ENCODE data around the gene ZNF684.
"Not testable (repeated sequence)": the region's sequence is repeated elsewhere in the genome, so short reads cannot be mapped to it uniquely, and the experiment has no call there.

ZNF684 gene

DNA sequence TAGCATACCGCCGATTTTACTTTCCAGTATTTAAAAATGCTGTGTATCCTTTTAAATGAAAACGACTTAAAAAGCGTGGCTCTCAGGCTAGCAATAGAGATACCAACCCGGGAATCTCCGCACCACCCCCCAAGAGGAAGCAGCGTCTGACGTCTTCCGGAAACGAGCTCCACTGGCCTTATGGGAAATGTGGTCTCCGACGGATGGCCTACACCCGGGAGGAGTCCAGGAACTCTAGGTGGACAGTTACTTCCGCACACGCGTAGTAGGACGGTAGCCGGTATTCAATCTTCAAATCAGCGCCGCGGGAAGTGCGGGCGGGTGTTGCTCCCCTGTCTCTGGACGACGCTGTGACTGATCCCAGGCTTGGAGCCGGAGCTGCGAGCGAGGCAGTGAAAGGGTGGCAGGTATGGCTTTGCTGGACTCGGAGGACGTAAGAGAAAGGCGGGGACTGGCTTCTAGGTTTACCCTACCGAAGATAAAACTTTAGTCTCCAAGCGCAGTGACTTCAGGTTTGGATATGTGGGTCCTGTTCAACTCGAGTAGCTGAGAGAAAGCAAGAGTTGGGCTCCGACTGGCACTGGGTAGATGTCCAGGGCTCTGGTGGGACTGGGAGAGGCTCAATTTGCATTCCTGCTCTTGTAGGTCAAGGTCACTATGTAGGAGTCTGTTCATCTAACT, at the start of gene ZNF684:
Gene ZNF684, plus strand, starts transcription at position 257 of the 681 bp plus-strand sequence. CDS start 1,530 bp downstream, outside the sequence.
- no peaks in the 10 kb centered on the region for H3K27me3 Mint-ChIP-seq (ENCODE audit: low read depth)
- peaks cover 26% of the 10 kb centered on the region for H3K4me1 Mint-ChIP-seq
- peak within 1 kb of the TSS; percentile 97 to 98 (median 97) for H3K4me3 Mint-ChIP-seq
- peak within 1 kb of the TSS; percentile 76 to 94 (median 93) for H3K27ac Mint-ChIP-seq
- H3K9me3 Mint-ChIP-seq = peaks cover 16% of the 10 kb centered on the region
- H3K36me3 Mint-ChIP-seq (ENCODE audit: low read depth) = peaks cover 17% of the 10 kb centered on the region
- TF ChIP-seq, protein P1, sequence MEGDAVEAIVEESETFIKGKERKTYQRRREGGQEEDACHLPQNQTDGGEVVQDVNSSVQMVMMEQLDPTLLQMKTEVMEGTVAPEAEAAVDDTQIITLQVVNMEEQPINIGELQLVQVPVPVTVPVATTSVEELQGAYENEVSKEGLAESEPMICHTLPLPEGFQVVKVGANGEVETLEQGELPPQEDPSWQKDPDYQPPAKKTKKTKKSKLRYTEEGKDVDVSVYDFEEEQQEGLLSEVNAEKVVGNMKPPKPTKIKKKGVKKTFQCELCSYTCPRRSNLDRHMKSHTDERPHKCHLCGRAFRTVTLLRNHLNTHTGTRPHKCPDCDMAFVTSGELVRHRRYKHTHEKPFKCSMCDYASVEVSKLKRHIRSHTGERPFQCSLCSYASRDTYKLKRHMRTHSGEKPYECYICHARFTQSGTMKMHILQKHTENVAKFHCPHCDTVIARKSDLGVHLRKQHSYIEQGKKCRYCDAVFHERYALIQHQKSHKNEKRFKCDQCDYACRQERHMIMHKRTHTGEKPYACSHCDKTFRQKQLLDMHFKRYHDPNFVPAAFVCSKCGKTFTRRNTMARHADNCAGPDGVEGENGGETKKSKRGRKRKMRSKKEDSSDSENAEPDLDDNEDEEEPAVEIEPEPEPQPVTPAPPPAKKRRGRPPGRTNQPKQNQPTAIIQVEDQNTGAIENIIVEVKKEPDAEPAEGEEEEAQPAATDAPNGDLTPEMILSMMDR (IDR thresholded peaks at IDR 0.05; ENCODE audit: unreplicated experiment in 3 of 3) = no peak

DNA sequence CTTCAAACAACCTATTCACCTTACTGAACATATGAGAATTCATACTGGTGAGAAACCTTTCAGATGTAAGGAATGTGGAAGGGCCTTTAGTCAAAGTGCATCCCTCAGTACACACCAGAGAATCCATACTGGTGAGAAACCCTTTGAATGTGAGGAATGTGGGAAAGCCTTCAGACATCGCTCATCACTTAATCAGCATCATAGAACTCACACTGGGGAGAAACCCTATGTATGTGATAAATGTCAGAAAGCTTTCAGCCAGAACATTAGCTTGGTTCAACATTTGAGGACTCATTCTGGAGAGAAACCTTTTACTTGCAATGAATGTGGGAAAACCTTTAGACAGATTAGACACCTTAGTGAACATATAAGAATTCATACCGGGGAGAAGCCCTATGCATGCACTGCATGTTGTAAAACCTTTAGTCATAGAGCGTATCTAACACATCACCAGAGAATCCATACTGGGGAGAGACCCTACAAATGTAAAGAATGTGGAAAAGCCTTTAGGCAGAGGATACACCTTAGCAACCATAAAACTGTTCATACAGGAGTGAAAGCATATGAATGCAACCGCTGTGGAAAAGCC, 36.0 kb upstream of the ZNF684 start:
- H3K27ac Mint-ChIP-seq = no peak overlapping the region
- no peaks in the 10 kb centered on the region for H3K4me1 Mint-ChIP-seq
- H3K4me3 Mint-ChIP-seq = no peak overlapping the region
- no peaks in the 10 kb centered on the region for H3K27me3 Mint-ChIP-seq (ENCODE audit: low read depth)
- peaks cover 69% of the 10 kb centered on the region for H3K9me3 Mint-ChIP-seq
- peaks cover 91% of the 10 kb centered on the region for H3K36me3 Mint-ChIP-seq (ENCODE audit: low read depth)
- TF ChIP-seq, protein P1 (IDR thresholded peaks at IDR 0.05; ENCODE audit: unreplicated experiment in 3 of 3) = no peak

DNA sequence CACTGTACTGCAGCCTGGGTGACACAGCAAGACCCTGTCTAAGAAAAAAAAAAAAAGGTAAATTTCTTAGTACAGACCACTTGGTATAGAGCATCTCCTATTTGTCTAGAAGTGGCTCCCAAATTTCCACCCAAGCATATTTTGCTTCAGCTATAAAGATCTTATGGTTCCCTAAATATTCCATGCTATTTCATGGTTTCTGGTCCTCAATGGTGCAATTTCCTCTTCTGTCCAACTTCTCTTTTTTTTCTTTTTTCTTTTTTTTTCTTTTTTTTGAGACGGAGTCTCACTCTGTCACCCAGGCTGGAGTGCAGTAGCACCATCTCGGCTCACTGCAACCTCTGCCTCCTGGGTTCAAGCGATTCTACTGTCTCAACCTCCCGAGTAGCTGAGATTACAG, 28.8 kb upstream of the ZNF684 start:
- Mint-ChIP-seq H3K9me3 (peaks cover 70% of the 10 kb centered on the region), H3K36me3 (ENCODE audit: low read depth) (peaks cover 82% of the 10 kb centered on the region)
- H3K27ac Mint-ChIP-seq; H3K27me3 Mint-ChIP-seq (ENCODE audit: low read depth); H3K4me1 Mint-ChIP-seq; H3K4me3 Mint-ChIP-seq: not testable (repeated sequence)

DNA sequence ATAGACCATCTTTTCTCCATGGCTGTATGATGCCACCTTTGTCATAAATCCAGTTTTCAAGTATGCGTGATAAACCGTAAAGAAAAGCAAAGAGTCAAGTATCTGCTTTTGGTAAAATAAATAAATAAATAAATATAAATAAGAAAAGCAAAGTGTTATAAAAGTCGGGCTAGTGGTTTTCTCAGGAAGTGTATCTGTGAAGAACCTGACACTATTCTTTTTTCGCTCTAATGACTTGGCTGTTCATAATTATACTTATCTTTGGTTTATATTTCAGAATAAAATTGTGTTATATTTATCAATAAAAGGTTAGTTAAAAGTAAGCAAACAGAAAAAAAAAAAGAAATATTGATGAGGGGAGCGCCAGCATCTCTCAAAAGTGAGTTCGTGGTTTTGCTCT, 23.5 kb upstream of the ZNF684 start:
- peaks cover 83% of the 10 kb centered on the region for H3K36me3 Mint-ChIP-seq (ENCODE audit: low read depth)
- no peaks in the 10 kb centered on the region for H3K27me3 Mint-ChIP-seq (ENCODE audit: low read depth)
- TF ChIP-seq, protein P1 (IDR thresholded peaks at IDR 0.05; ENCODE audit: unreplicated experiment in 3 of 3) = no peak
- H3K27ac Mint-ChIP-seq = peak overlapping the region; percentile 9 to 80 (median 73)
- H3K4me3 Mint-ChIP-seq = peak overlapping the region; percentile 84 to 90 (median 89)
- peaks cover 61% of the 10 kb centered on the region for H3K9me3 Mint-ChIP-seq
- peaks cover 8% of the 10 kb centered on the region for H3K4me1 Mint-ChIP-seq

DNA sequence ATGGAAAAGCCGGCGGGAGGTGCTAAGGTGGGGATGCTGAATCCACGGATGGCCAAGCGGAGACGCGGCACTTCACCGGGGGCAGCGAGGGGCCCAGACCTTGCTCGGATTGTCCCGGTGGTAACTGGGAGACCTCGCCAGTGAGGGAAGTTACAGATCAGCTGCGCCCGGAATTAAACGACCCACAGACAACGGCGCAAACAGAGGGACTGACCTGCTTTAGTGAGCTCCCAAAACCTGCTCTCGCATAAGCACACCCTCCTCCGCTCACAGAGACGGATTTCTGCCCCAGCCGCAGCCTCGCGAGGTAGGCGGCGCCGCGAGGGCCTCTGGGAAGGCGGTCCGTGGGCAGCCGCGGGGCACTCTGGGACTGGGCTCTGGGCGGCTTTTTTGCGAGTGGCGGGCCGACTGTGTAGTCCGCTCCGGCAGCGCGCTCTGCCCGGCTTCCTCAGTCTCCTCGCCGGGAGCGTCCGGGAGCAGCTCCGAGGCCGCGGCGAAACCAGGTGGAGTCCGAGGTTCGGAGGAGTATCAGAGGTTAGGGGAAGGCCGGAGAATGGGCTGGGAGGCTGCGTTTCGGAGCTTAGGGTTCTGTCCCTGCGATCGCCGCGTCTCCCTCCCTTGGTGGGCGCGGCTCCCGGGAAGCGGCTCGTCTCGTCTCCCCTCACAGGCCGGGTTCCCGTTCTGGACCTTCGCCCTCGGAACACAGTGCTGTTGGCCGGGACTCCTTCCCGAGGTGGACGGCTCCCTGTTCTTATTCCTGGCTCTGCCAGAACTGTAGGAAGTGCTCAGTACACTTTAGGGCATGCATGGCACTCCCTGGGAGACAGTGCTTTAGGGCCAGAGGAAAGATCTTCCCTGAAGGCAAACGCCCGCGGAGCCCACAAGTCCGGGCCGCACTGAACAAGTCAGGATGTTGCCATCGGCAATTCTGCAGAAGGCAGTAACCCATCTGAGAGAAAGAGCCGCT, 22.8 kb upstream of the ZNF684 start, which contains the start of gene EXO5:
Gene EXO5, plus strand, starts transcription at position 393 of the 967 bp plus-strand sequence. CDS start 5,778 bp downstream, outside the sequence.
- peak within 1 kb of the TSS; percentile 9 to 80 (median 73) for H3K27ac Mint-ChIP-seq
- TF ChIP-seq, protein P1 (IDR thresholded peaks at IDR 0.05; ENCODE audit: unreplicated experiment in 3 of 3) = no peak
- H3K36me3 Mint-ChIP-seq (ENCODE audit: low read depth) = peaks cover 80% of the 10 kb centered on the region
- H3K4me1 Mint-ChIP-seq = peaks cover 8% of the 10 kb centered on the region
- H3K4me3 Mint-ChIP-seq = peak within 1 kb of the TSS; percentile 84 to 90 (median 89)
- no peaks in the 10 kb centered on the region for H3K27me3 Mint-ChIP-seq (ENCODE audit: low read depth)
- peaks cover 56% of the 10 kb centered on the region for H3K9me3 Mint-ChIP-seq

DNA sequence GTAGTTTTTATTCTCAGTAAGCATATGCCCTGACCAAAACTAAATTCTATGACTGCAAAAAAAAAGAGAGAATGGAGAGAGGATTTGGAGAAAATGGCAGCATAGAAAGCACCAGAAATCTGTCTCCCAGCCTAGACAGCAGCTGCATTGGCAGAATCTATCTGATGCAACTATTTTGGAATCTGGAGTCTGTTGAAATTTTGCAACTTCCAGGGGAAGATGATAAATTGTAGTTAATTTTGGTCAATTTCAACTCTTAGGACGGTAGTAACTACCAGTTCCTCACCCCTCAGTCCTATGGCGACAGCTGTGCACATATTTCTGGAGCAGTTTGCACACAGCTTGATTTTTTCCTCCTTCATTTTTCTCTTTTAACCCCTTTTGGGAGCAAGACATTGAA, 11.9 kb upstream of the ZNF684 start:
- TF ChIP-seq, protein P1 (IDR thresholded peaks at IDR 0.05; ENCODE audit: unreplicated experiment in 3 of 3) = no peak
- no peaks in the 10 kb centered on the region for H3K27me3 Mint-ChIP-seq (ENCODE audit: low read depth)
- H3K9me3 Mint-ChIP-seq = peaks cover 73% of the 10 kb centered on the region
- no peaks in the 10 kb centered on the region for H3K4me1 Mint-ChIP-seq
- H3K27ac Mint-ChIP-seq = no peak overlapping the region
- H3K4me3 Mint-ChIP-seq = no peak overlapping the region
- peaks cover 66% of the 10 kb centered on the region for H3K36me3 Mint-ChIP-seq (ENCODE audit: low read depth)

All from nephron (organoid).